Endothelial cell of umbilical vein (primary cell): ENCODE measurements around the gene DAP3. TPM values are rescaled to one million over a fixed set of nuclear protein-coding genes. Genes with fewer than 3 reads are reported as not detected.

Experiments used
- BruUV-seq: library from RNA; stranded (reverse); fragments of 400-500 nt; replicated peaks from 2 replicates; lab custom pipeline; 2021; lab: Mats Ljungman, UMichigan
- CTCF ChIA-PET: fragments of 300-600, 350-600 bp; sonication (Branson Sonifier 250); formaldehyde crosslinking; loops from one replicate; lab custom pipeline; 2021; ENCODE audit warnings: antibody characterized with exemption, inconsistent platforms; lab: Charles Lee
- POLR2A ChIA-PET: fragments of 300-600, 350-600 bp; sonication (Branson Sonifier 250); formaldehyde crosslinking; loops from one replicate; lab custom pipeline; 2021; ENCODE audit warnings: antibody characterized with exemption, inconsistent platforms; lab: Charles Lee
- DNase-seq: peaks from one replicate; pipeline ENCODE4 v3.0.0-alpha.2; 2011; ENCODE audit warnings: low read depth, low spot score
- FAIRE-seq: peaks from 2 replicates; lab custom pipeline; 2011; peaks lifted over from hg19 to GRCh38; lab: Jason Lieb, UNC
- H2AFZ ChIP-seq: 2 replicates; pipeline ENCODE4 v1.6.0; 2012; ENCODE audit warnings: low read depth, low read length, control low read depth, inconsistent platforms
- H3K27ac ChIP-seq: 2 replicates; pipeline ENCODE4 v1.5.1; 2011; ENCODE audit warnings: low read depth, mild to moderate bottlenecking, control low read depth, low read length, moderate library complexity; ENCODE audit not compliant: insufficient read depth
- H3K27me3 ChIP-seq, 2 experiments: 2 replicates each; pipeline versions ENCODE4 v1.6.0 to v1.6.1; 2011; ENCODE audit warnings: low read length in 2 of 2, mixed read lengths in 1 of 2; ENCODE audit not compliant: control insufficient read depth in 2 of 2, insufficient read depth in 2 of 2
- H3K36me3 ChIP-seq, 2 experiments: 2 replicates in 1 of 2; 3 replicates in 1 of 2; pipeline ENCODE4 v1.5.1; 2011; ENCODE audit warnings: low read length in 2 of 2, mild to moderate bottlenecking in 1 of 2, moderate library complexity in 1 of 2; ENCODE audit not compliant: control insufficient read depth in 2 of 2, insufficient read depth in 2 of 2; ENCODE audit errors: extremely low read depth in 1 of 2
- H3K4me1 ChIP-seq: 3 replicates; pipeline ENCODE4 v1.5.1; 2011; ENCODE audit warnings: mild to moderate bottlenecking, low read length; ENCODE audit not compliant: control insufficient read depth, insufficient read depth; ENCODE audit errors: extremely low read depth
- H3K4me2 ChIP-seq: 2 replicates; pipeline ENCODE4 v1.6.1; 2011; ENCODE audit warnings: low read length, control low read depth, mixed read lengths; ENCODE audit not compliant: insufficient read depth
- H3K4me3 ChIP-seq, 3 experiments: fragments of 200-600 bp in 1 of 3; sonication (generic), shearing (Covaris generic) in 1 of 3; replicated peaks in 1 of 3; 2 replicates each; pipeline ENCODE4 v1.5.1; 2011 to 2016; ENCODE audit warnings: control low read depth in 3 of 3, low read length in 3 of 3, mild to moderate bottlenecking in 2 of 3, inconsistent platforms in 1 of 3, low read depth in 1 of 3, moderate library complexity in 1 of 3; ENCODE audit not compliant: insufficient read depth in 1 of 3
- H3K79me2 ChIP-seq: 2 replicates; pipeline ENCODE4 v1.6.0; 2012; ENCODE audit warnings: low read length, inconsistent platforms; ENCODE audit not compliant: control insufficient read depth, insufficient read depth
- H3K9ac ChIP-seq: replicated peaks from 2 replicates; pipeline ENCODE3; 2011; ENCODE audit warnings: low read length, control low read depth; ENCODE audit not compliant: insufficient read depth; ENCODE audit errors: extremely low read depth
- H3K9me1 ChIP-seq: replicated peaks from 3 replicates; pipeline ENCODE4 v1.6.0; 2011; ENCODE audit warnings: mild to moderate bottlenecking, low read length; ENCODE audit not compliant: control insufficient read depth, insufficient read depth; ENCODE audit errors: extremely low read depth
- H3K9me3 ChIP-seq: replicated peaks from 2 replicates; pipeline ENCODE4 v1.5.1; 2012; ENCODE audit warnings: low read length, inconsistent platforms; ENCODE audit not compliant: control insufficient read depth, insufficient read depth
- H4K20me1 ChIP-seq: replicated peaks from 2 replicates; pipeline ENCODE3; 2011; ENCODE audit warnings: mild to moderate bottlenecking, low read length; ENCODE audit not compliant: control insufficient read depth, insufficient read depth; ENCODE audit errors: extremely low read depth
- EZH2 ChIP-seq: IDR thresholded peaks from 2 replicates; pipeline ENCODE4 v1.6.1; 2012; ENCODE audit warnings: borderline replicate concordance, low read depth, mild to moderate bottlenecking, moderate library complexity, low read length, inconsistent platforms; ENCODE audit not compliant: severe bottlenecking
- FOS ChIP-seq: IDR thresholded peaks from 2 replicates; pipeline ENCODE4 v1.6.1; 2011; ENCODE audit warnings: mild to moderate bottlenecking, low read length, moderate library complexity, borderline replicate concordance; ENCODE audit not compliant: insufficient read depth
- GATA2 ChIP-seq: IDR thresholded peaks from 2 replicates; pipeline ENCODE4 v1.7.0; 2011; ENCODE audit warnings: low read depth, mild to moderate bottlenecking, moderate library complexity, mixed read lengths, low read length; ENCODE audit not compliant: insufficient read length, insufficient read depth
- JUN ChIP-seq: IDR thresholded peaks from 2 replicates; pipeline ENCODE4 v1.6.1; 2011; ENCODE audit warnings: borderline replicate concordance, low read depth; ENCODE audit not compliant: insufficient read length, insufficient read depth
- MYC ChIP-seq: IDR thresholded peaks from one replicate; pipeline ENCODE4 v1.6.1; 2011; ENCODE audit warnings: mild to moderate bottlenecking, low read depth, low read length
- POLR2A ChIP-seq: IDR thresholded peaks from 2 replicates; pipeline ENCODE4 v1.6.1; 2012; ENCODE audit warnings: low read depth, mild to moderate bottlenecking, control low read depth, low read length
- POLR2AphosphoS5 ChIP-seq: IDR thresholded peaks from 2 replicates; pipeline ENCODE4 v1.6.1; 2012; ENCODE audit warnings: low read depth, mild to moderate bottlenecking, control low read depth, low read length, moderate library complexity; ENCODE audit not compliant: insufficient read depth
- dilution Hi-C: fragments of 300-500 bp; cut with MboI; formaldehyde crosslinking; loops from one replicate; pipeline ENCODE4 v1.15.0; 2019; ENCODE audit warnings: low sequenced_read_pairs; ENCODE audit not compliant: extremely low pct_ligation_motif_present
- intact Hi-C: fragments of 100-400 bp; cut with micrococcal nuclease; formaldehyde crosslinking; loops from one replicate; pipeline ENCODE4 v1.10.0; 2022
- polyA plus RNA-seq, 4 experiments: library from polyadenylated mRNA; depleted of rRNA in 3 of 4; stranded (reverse) in 3 of 4; unstranded in 1 of 4; fragments of >200 nt; gene quantifications; 2 replicates each; pipeline versions ENCODE4 v1.2.1 to v1.2.3, GENCODE V29; 2011 to 2012; ENCODE audit warnings: missing spikeins in 1 of 4
- total RNA-seq: library from RNA; stranded (reverse); gene quantifications from 2 replicates; pipeline ENCODE4 v1.2.3, GENCODE V29; 2021
- TF ChIP-seq, protein P1 (sequence below), 2 donors: IDR thresholded peaks; 1 replicate in 1 of 2; 2 replicates in 1 of 2; pipeline ENCODE4 v1.5.1; 2011; ENCODE audit warnings: low read length in 2 of 2, mild to moderate bottlenecking in 2 of 2, moderate library complexity in 2 of 2, control low read depth in 1 of 2, inconsistent platforms in 1 of 2, low read depth in 1 of 2; ENCODE audit not compliant: insufficient read depth in 1 of 2; ENCODE audit errors: extremely low read depth in 1 of 2
- TF ChIP-seq, protein P2 (sequence below): IDR thresholded peaks from 2 replicates; pipeline ENCODE4 v1.6.1; 2011; ENCODE audit not compliant: insufficient read depth, insufficient read length

DAP3 gene
- total and polyA plus RNA-seq, 2 donors (not counting 3 experiments of a cell fraction or from before 2014, with no cell fraction given): 86.5 to 104 TPM

DNA sequence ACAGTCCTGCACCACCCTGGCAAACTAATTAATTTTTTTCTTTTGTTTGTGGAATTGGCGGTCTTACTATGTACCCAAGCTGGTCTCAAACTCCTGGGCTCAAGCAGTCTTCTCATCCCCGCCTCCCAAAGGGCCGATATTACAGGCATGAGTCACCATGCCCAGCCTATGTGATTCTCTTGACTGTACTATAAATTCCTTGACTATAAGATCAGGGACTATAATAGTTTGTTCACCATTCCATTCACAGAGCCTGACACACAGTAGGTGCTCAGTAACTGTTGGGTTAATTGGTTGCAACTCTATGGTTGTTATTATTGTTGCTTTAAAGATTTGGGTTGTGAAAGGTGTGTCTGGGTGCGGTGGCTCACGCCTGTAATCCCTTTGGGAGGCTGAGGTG, 17.2 kb downstream of the DAP3 start:
- Histone ChIP-seq H3K9me3 (no peaks in the 10 kb centered on the region), H3K79me2 (peaks cover 59% of the 10 kb centered on the region), H3K27me3 (no peaks in the 10 kb centered on the region), H3K36me3 (no peaks in the 10 kb centered on the region), H3K9me1 (no peaks in the 10 kb centered on the region), H3K4me2 (no peak overlapping the region), H3K9ac (no peak overlapping the region), H2AFZ (no peak overlapping the region), H3K27ac (no peak overlapping the region), H3K4me3 (no peak overlapping the region), H3K4me1 (no peaks in the 10 kb centered on the region), H4K20me1 (peaks cover 2% of the 10 kb centered on the region)
- POLR2A ChIA-PET: no interaction called here
- TF ChIP-seq POLR2A (no peak), MYC (no peak), EZH2 (no peak), JUN (no peak), POLR2AphosphoS5 (no peak), FOS (no peak), GATA2 (no peak)
- TF ChIP-seq, protein P1, sequence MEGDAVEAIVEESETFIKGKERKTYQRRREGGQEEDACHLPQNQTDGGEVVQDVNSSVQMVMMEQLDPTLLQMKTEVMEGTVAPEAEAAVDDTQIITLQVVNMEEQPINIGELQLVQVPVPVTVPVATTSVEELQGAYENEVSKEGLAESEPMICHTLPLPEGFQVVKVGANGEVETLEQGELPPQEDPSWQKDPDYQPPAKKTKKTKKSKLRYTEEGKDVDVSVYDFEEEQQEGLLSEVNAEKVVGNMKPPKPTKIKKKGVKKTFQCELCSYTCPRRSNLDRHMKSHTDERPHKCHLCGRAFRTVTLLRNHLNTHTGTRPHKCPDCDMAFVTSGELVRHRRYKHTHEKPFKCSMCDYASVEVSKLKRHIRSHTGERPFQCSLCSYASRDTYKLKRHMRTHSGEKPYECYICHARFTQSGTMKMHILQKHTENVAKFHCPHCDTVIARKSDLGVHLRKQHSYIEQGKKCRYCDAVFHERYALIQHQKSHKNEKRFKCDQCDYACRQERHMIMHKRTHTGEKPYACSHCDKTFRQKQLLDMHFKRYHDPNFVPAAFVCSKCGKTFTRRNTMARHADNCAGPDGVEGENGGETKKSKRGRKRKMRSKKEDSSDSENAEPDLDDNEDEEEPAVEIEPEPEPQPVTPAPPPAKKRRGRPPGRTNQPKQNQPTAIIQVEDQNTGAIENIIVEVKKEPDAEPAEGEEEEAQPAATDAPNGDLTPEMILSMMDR (IDR thresholded peaks at IDR 0.05; ENCODE audit: extremely low read depth in 1 of 2, insufficient read depth in 1 of 2, low read depth in 1 of 2, low read length in 2 of 2): no peak
- TF ChIP-seq, protein P2, sequence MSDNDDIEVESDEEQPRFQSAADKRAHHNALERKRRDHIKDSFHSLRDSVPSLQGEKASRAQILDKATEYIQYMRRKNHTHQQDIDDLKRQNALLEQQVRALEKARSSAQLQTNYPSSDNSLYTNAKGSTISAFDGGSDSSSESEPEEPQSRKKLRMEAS: no peak
- dilution Hi-C loops (no loop called here), intact Hi-C loops (no loop called here)
- BruUV-seq: no TSS peak
- no peak for FAIRE-seq
- no peak for DNase-seq
- CTCF ChIA-PET: no interaction called here
